Measurements from ENCODE around the gene DENND6B.
"Not testable (repeated sequence)": the region's sequence is repeated elsewhere in the genome, so short reads cannot be mapped to it uniquely, and the experiment has no call there.

DNA sequence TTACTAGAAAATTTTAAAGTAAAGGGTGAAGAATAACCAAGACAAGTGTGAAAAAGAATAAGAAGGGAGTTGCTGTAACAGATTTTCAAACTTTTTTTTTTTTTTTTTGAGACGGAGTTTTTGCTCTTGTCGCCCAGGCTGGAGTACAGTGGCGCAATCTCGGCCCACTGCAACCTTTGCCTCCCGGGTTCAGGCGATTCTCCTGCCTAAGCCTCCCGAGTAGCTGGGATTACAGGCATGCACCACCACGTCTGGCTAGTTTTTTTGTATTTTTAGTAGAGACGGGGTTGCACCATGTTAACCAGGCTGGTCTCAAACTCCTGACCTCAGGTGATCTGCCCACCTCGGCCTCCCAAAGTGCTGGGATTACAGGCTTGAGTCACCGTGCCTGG, 37.0 kb upstream of the DENND6B start:
- not testable (repeated sequence) for TF ChIP-seq CTCF, POLR2A (IDR thresholded peaks at IDR 0.05)
